ENCODE results near the gene ZSWIM6. TPM values are rescaled to one million over a fixed set of nuclear protein-coding genes. Genes with fewer than 3 reads are reported as not detected.

The ZSWIM6 gene
- polyA plus RNA-seq, 1 of the 3 experiments (the other 2 are of a cell fraction), result 7.4 TPM

- TF ChIP-seq REST (IDR thresholded peaks at IDR 0.05; ENCODE audit: low read depth, low read length) (no peak), MXI1 (IDR thresholded peaks at IDR 0.05; ENCODE audit: low read depth, low read length) (no peak)
- TF ChIP-seq, protein P1, sequence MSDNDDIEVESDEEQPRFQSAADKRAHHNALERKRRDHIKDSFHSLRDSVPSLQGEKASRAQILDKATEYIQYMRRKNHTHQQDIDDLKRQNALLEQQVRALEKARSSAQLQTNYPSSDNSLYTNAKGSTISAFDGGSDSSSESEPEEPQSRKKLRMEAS (IDR thresholded peaks at IDR 0.05; ENCODE audit: low read depth), result no peak
These were observed 263.4 kb downstream of the ZSWIM6 start (continued) for GRCh38 chr5:61595426-61595825.

Other genes starting within 250 kb of the ZSWIM6 start
- 40.3 and 51.1 TPM in 2 replicates for gene SMIM15, start 169.8 kb upstream of the ZSWIM6 start, polyA plus RNA-seq (2012; rRNA removed)

Measured in SK-N-SH (cell line).